ENCODE data around the gene MRPL53. TPM values are rescaled to one million over a fixed set of nuclear protein-coding genes. Genes with fewer than 3 reads are reported as not detected.
A peak's percentile ranks its signal among the peaks of the same experiment; 100 is the strongest.

The MRPL53 gene
- total and polyA plus RNA-seq, 2 of the 13 experiments (the other 11 are each of a cell fraction or from before 2014, with no cell fraction given), result 34.3 to 51.9 TPM

DNA sequence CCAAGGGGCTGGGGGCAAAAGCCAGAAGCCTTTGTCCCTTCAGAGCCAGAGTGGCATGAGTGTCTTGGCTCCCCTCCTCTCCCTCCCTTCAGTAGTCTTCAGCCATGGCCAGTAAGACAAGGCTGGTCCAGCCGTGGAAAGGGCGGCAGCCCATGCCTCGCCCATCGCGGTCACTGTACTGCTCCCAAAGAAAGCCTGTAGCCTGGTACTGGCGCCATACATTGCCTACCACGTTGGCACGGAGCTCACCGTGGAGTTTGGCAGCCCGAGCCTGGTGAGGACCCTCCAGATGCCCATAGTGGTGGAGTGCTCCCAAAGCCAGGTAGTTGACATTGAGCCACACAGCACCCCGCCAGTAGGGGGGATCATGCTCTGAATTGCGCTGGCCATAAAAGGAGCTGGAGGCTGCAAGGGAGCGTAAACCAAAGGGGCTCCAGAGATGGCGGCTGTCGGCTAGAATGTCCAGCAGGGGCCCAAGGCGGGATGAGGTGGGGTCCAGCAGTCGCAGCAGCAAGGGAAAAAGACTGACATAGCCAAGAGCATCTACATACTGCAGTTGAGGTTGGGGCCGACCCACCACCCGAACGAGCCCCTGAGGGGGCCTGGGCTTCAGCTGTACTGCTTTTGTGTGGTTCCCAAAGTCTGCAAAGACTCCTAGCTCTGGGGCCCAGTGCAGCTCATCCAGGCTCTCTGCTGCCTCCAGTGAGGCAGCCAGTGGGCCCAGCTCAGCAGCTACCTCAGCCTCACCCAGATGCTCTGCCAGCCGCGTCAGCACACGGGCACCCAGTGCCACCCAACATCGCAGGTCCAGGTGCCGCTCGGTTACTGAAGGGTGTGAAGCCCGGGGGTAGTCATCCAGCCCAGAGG, 11.1 kb downstream of the MRPL53 start (continued):
- TF ChIP-seq ZFP36 (IDR thresholded peaks at IDR 0.05; ENCODE audit: borderline replicate concordance, low read depth, low read length, partially characterized antibody) (no peak), ZNF446 (CRISPR knock-in tag; IDR thresholded peaks at IDR 0.05) (no peak), ZNF343 (CRISPR knock-in tag; IDR thresholded peaks at IDR 0.05) (no peak), NR1H2 (CRISPR knock-in tag; IDR thresholded peaks at IDR 0.05; ENCODE audit: borderline replicate concordance, low read depth) (no peak), KLF15 (CRISPR knock-in tag; IDR thresholded peaks at IDR 0.05; ENCODE audit: borderline replicate concordance) (peak; percentile 72), IRF2 (CRISPR knock-in tag; IDR thresholded peaks at IDR 0.05) (no peak), AGO1 (IDR thresholded peaks at IDR 0.05; ENCODE audit: low read depth, low read length, poor library complexity, severe bottlenecking) (peak; percentile 93), SIN3A (IDR thresholded peaks at IDR 0.05; ENCODE audit: borderline replicate concordance, low read depth, low read length) (no peak), ZBTB38 (CRISPR knock-in tag; IDR thresholded peaks at IDR 0.05) (peak; percentile 81), ZFP41 (CRISPR knock-in tag; IDR thresholded peaks at IDR 0.05; ENCODE audit: borderline replicate concordance) (no peak), FOXA1 (IDR thresholded peaks at IDR 0.05) (no peak), FOXA1 (CRISPR knock-in tag; IDR thresholded peaks at IDR 0.05) (peak; percentile 71), ZNF737 (CRISPR knock-in tag; IDR thresholded peaks at IDR 0.05; ENCODE audit: borderline replicate concordance) (no peak), NR2C2 (CRISPR knock-in tag; IDR thresholded peaks at IDR 0.05; ENCODE audit: borderline replicate concordance) (0 out of 2 replicates have a peak, but pooled peaks have one; percentile 24)
- TF ChIP-seq, protein P1, sequence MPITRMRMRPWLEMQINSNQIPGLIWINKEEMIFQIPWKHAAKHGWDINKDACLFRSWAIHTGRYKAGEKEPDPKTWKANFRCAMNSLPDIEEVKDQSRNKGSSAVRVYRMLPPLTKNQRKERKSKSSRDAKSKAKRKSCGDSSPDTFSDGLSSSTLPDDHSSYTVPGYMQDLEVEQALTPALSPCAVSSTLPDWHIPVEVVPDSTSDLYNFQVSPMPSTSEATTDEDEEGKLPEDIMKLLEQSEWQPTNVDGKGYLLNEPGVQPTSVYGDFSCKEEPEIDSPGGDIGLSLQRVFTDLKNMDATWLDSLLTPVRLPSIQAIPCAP (CRISPR knock-in tag; IDR thresholded peaks at IDR 0.05; ENCODE audit: low read depth), result no peak
- TF ChIP-seq, protein P2, sequence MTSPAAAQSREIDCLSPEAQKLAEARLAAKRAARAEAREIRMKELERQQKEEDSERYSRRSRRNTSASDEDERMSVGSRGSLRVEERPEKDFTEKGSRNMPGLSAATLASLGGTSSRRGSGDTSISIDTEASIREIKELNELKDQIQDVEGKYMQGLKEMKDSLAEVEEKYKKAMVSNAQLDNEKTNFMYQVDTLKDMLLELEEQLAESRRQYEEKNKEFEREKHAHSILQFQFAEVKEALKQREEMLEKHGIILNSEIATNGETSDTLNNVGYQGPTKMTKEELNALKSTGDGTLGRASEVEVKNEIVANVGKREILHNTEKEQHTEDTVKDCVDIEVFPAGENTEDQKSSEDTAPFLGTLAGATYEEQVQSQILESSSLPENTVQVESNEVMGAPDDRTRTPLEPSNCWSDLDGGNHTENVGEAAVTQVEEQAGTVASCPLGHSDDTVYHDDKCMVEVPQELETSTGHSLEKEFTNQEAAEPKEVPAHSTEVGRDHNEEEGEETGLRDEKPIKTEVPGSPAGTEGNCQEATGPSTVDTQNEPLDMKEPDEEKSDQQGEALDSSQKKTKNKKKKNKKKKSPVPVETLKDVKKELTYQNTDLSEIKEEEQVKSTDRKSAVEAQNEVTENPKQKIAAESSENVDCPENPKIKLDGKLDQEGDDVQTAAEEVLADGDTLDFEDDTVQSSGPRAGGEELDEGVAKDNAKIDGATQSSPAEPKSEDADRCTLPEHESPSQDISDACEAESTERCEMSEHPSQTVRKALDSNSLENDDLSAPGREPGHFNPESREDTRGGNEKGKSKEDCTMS (CRISPR knock-in tag; conservative IDR thresholded peaks at IDR 0.05), result no peak
- TF ChIP-seq, protein P3, sequence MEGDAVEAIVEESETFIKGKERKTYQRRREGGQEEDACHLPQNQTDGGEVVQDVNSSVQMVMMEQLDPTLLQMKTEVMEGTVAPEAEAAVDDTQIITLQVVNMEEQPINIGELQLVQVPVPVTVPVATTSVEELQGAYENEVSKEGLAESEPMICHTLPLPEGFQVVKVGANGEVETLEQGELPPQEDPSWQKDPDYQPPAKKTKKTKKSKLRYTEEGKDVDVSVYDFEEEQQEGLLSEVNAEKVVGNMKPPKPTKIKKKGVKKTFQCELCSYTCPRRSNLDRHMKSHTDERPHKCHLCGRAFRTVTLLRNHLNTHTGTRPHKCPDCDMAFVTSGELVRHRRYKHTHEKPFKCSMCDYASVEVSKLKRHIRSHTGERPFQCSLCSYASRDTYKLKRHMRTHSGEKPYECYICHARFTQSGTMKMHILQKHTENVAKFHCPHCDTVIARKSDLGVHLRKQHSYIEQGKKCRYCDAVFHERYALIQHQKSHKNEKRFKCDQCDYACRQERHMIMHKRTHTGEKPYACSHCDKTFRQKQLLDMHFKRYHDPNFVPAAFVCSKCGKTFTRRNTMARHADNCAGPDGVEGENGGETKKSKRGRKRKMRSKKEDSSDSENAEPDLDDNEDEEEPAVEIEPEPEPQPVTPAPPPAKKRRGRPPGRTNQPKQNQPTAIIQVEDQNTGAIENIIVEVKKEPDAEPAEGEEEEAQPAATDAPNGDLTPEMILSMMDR (CRISPR knock-in tag; IDR thresholded peaks at IDR 0.05), result peak; percentile 64
- TF ChIP-seq, protein P4, sequence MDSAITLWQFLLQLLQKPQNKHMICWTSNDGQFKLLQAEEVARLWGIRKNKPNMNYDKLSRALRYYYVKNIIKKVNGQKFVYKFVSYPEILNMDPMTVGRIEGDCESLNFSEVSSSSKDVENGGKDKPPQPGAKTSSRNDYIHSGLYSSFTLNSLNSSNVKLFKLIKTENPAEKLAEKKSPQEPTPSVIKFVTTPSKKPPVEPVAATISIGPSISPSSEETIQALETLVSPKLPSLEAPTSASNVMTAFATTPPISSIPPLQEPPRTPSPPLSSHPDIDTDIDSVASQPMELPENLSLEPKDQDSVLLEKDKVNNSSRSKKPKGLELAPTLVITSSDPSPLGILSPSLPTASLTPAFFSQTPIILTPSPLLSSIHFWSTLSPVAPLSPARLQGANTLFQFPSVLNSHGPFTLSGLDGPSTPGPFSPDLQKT (CRISPR knock-in tag; IDR thresholded peaks at IDR 0.05; ENCODE audit: borderline replicate concordance), result no peak

Measured in HepG2 (cell line).